ENCODE measurements around the gene COL8A1.

DNA sequence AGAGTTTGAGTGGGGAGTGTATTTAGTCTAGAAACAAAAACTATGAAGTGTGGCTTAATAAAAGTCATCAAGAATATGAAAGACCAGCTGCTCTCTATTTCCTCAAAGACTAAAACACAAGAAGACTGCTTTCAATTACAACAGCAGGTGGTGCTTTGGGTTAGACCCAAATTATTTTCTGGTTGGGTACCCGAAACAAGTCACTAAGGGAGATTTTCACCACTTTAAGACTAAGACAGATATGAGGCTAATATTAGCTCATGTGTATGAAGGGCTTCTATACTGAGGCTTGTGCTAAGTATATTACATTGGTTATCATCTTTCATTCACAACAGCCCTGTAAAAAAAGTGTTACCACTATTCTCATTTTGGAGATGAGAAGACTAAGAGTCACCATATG, 43.1 kb downstream of the COL8A1 start:
- TF ChIP-seq, protein P1, sequence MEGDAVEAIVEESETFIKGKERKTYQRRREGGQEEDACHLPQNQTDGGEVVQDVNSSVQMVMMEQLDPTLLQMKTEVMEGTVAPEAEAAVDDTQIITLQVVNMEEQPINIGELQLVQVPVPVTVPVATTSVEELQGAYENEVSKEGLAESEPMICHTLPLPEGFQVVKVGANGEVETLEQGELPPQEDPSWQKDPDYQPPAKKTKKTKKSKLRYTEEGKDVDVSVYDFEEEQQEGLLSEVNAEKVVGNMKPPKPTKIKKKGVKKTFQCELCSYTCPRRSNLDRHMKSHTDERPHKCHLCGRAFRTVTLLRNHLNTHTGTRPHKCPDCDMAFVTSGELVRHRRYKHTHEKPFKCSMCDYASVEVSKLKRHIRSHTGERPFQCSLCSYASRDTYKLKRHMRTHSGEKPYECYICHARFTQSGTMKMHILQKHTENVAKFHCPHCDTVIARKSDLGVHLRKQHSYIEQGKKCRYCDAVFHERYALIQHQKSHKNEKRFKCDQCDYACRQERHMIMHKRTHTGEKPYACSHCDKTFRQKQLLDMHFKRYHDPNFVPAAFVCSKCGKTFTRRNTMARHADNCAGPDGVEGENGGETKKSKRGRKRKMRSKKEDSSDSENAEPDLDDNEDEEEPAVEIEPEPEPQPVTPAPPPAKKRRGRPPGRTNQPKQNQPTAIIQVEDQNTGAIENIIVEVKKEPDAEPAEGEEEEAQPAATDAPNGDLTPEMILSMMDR (IDR thresholded peaks at IDR 0.05) = no peak
- TF ChIP-seq POLR2A (IDR thresholded peaks at IDR 0.05) = no peak
